Effector memory CD4-positive, alpha-beta T cell (primary cell): ENCODE measurements around the gene SDR39U1.
"Not testable (repeated sequence)": the region's sequence is repeated elsewhere in the genome, so short reads cannot be mapped to it uniquely, and the experiment has no call there.

Source experiments
- DNase-seq, 3 donors: peaks; one replicate each; pipeline ENCODE4 v3.0.0-alpha.2; 2020
- H3K27ac ChIP-seq: 2 replicates; pipeline ENCODE4 v1.7.0; 2013; ENCODE audit warnings: mild to moderate bottlenecking, low read length, moderate library complexity; ENCODE audit not compliant: insufficient read depth, poor library complexity, severe bottlenecking
- H3K27me3 ChIP-seq: replicated peaks from 2 replicates; pipeline ENCODE4 v1.7.0; 2013; ENCODE audit warnings: mild to moderate bottlenecking, low read length; ENCODE audit not compliant: insufficient read depth, control insufficient read depth, poor library complexity, severe bottlenecking
- H3K36me3 ChIP-seq: 2 replicates; pipeline ENCODE4 v1.7.0; 2013; ENCODE audit warnings: mild to moderate bottlenecking, low read length, moderate library complexity; ENCODE audit not compliant: control insufficient read depth, insufficient read depth
- H3K4me1 ChIP-seq: 2 replicates; pipeline ENCODE4 v1.7.0; 2013; ENCODE audit warnings: low read length, mild to moderate bottlenecking; ENCODE audit not compliant: control insufficient read depth, insufficient read depth, poor library complexity, severe bottlenecking
- H3K4me3 ChIP-seq: 2 replicates; pipeline ENCODE4 v1.7.0; 2013; ENCODE audit warnings: low read length, low read depth, mild to moderate bottlenecking; ENCODE audit not compliant: insufficient read depth, poor library complexity, severe bottlenecking
- H3K9me3 ChIP-seq: 2 replicates; pipeline ENCODE4 v1.7.0; 2013; ENCODE audit warnings: mild to moderate bottlenecking, low read length, moderate library complexity; ENCODE audit not compliant: control insufficient read depth

SDR39U1 gene

GRCh38 chr14:24465805-24466204 is 23.2 kb upstream of the SDR39U1 start:
- DNase-seq = no peak
- Histone ChIP-seq H3K27me3 (no peaks in the 10 kb centered on the region), H3K27ac (no peak overlapping the region), H3K4me3 (no peak overlapping the region), H3K9me3 (no peaks in the 10 kb centered on the region), H3K4me1 (peaks cover 6% of the 10 kb centered on the region), H3K36me3 (no peaks in the 10 kb centered on the region)

- H3K9me3 ChIP-seq = no peaks in the 10 kb centered on the region
- H3K4me1 ChIP-seq = peaks cover 6% of the 10 kb centered on the region
- H3K36me3 ChIP-seq = no peaks in the 10 kb centered on the region
- no peak overlapping the region for H3K4me3 ChIP-seq
- no peaks in the 10 kb centered on the region for H3K27me3 ChIP-seq
- H3K27ac ChIP-seq = no peak overlapping the region
- DNase-seq = no peak
These were observed 22.8 kb upstream of the SDR39U1 start for GRCh38 chr14:24465368-24465767.

- Histone ChIP-seq H3K36me3 (no peaks in the 10 kb centered on the region), H3K27me3 (no peaks in the 10 kb centered on the region), H3K27ac (no peak overlapping the region), H3K9me3 (no peaks in the 10 kb centered on the region), H3K4me1 (peaks cover 6% of the 10 kb centered on the region), H3K4me3 (no peak overlapping the region)
- no peak for DNase-seq
These were observed 21.6 kb upstream of the SDR39U1 start for GRCh38 chr14:24463884-24464785.

GRCh38 chr14:24463017-24463883 is 20.7 kb upstream of the SDR39U1 start:
- Histone ChIP-seq H3K27ac (no peak overlapping the region), H3K9me3 (no peaks in the 10 kb centered on the region), H3K4me1 (peaks cover 6% of the 10 kb centered on the region), H3K4me3 (no peak overlapping the region), H3K36me3 (no peaks in the 10 kb centered on the region), H3K27me3 (no peaks in the 10 kb centered on the region)
- no peak for DNase-seq

GRCh38 chr14:24461336-24461735 is 18.8 kb upstream of the SDR39U1 start:
- Histone ChIP-seq H3K27ac (no peak overlapping the region), H3K4me3 (no peak overlapping the region), H3K36me3 (no peaks in the 10 kb centered on the region), H3K9me3 (no peaks in the 10 kb centered on the region), H3K27me3 (no peaks in the 10 kb centered on the region), H3K4me1 (peaks cover 6% of the 10 kb centered on the region)
- no peak for DNase-seq

GRCh38 chr14:24459331-24459730 is 16.8 kb upstream of the SDR39U1 start:
- no peaks in the 10 kb centered on the region for H3K9me3 ChIP-seq
- no peaks in the 10 kb centered on the region for H3K27me3 ChIP-seq
- H3K4me1 ChIP-seq = no peaks in the 10 kb centered on the region
- DNase-seq = no peak
- H3K27ac ChIP-seq = no peak overlapping the region
- no peaks in the 10 kb centered on the region for H3K36me3 ChIP-seq
- H3K4me3 ChIP-seq = no peak overlapping the region

GRCh38 chr14:24458736-24459135 is 16.2 kb upstream of the SDR39U1 start:
- Histone ChIP-seq H3K4me1 (no peaks in the 10 kb centered on the region), H3K4me3 (no peak overlapping the region)

GRCh38 chr14:24456980-24457379 is 14.4 kb upstream of the SDR39U1 start:
- no peaks in the 10 kb centered on the region for H3K9me3 ChIP-seq
- DNase-seq = no peak

More at GRCh38 chr14:24458736-24459135, 16.2 kb upstream of the SDR39U1 start:
- H3K27me3 ChIP-seq = no peaks in the 10 kb centered on the region
- no peaks in the 10 kb centered on the region for H3K9me3 ChIP-seq
- H3K36me3 ChIP-seq = no peaks in the 10 kb centered on the region
- no peak overlapping the region for H3K27ac ChIP-seq
- no peak for DNase-seq

GRCh38 chr14:24450828-24451227 is 8.3 kb upstream of the SDR39U1 start:
- not testable (repeated sequence) for H3K27ac ChIP-seq, H3K36me3 ChIP-seq, H3K9me3 ChIP-seq, H3K4me1 ChIP-seq, H3K27me3 ChIP-seq, H3K4me3 ChIP-seq, DNase-seq

More at GRCh38 chr14:24456980-24457379, 14.4 kb upstream of the SDR39U1 start:
- H3K36me3 ChIP-seq = no peaks in the 10 kb centered on the region
- H3K4me1 ChIP-seq = no peaks in the 10 kb centered on the region
- H3K27me3 ChIP-seq = no peaks in the 10 kb centered on the region
- H3K4me3 ChIP-seq = no peak overlapping the region
- H3K27ac ChIP-seq = no peak overlapping the region
